Measurements from ENCODE around the gene CADM1. TPM values are rescaled to one million over a fixed set of nuclear protein-coding genes. Genes with fewer than 3 reads are reported as not detected.

The CADM1 gene
- total RNA-seq, 1 donor from 2014 or later: 27.2 TPM

DNA sequence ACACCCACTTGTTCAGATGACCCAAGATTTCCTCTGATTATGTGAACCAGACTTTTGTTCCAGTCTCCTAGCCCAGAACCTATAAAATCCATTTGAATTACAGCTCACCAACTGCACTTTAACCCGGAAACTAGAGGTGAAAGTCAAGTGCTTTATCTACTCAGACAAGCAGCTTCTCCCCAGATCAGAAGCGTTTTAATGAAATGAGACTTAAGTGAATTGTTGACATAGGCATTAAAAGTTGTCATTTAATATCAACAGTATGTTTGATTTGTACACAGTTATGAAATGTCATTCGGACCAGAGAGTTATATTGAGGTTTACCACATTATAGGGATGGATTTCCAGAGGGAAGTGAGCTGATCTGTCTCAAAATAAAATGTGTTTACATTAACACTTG lies 52.0 kb downstream of the CADM1 start:
- DNase-seq (ENCODE audit: low spot score): no peak
- ATAC-seq: peak; percentile 25

DNA sequence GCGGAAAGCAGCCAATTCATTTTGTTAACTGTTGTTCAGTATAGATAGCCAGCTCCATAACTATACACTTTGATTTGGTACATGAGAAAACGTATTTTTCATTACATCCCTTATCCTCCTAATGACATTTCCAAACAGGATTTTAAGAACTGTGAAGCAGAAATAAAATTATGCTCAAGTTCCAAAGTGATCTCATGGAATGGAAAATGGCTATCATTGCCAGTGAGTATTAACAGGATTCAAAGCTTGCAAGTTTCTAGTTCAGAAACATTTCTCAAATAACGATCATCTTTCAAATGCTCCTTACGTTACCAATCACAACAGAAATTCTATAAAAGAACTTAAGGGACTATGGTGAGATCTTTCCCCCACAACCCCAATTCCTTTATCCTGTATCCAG lies 53.7 kb downstream of the CADM1 start:
- ATAC-seq: no peak

DNA sequence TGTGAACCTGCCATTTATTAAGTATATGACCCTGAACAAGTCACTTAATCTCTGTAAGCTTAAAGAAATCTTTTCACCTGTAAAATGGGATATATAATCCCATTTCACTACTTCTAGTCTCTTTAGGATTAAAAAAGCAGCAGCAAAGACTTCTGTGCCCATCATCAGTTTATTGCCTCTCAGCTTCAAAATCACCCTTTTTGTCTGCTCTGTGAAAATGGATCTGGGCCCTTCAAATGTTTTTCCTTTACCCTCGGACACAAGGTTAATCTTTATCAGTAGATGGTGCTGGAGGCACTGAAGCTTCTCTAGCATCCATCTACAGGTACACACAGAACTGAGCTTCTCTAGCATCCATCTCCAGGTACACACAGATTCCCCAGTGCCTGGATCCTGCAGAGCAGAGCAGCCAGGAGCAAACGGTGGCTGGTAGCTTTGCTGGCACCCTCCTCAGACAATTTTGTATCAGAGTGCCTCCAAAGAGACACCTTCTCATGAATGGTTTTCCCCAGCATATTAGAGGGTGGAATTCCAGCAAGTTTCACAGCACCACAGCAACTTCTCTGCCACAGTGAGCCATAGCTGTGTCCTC lies 56.8 kb downstream of the CADM1 start:
- ATAC-seq (no peak), DNase-seq (ENCODE audit: low spot score) (no peak)

More for the DNA sequence above, 53.7 kb downstream of the CADM1 start:
- no peak for DNase-seq (ENCODE audit: low spot score)

DNA sequence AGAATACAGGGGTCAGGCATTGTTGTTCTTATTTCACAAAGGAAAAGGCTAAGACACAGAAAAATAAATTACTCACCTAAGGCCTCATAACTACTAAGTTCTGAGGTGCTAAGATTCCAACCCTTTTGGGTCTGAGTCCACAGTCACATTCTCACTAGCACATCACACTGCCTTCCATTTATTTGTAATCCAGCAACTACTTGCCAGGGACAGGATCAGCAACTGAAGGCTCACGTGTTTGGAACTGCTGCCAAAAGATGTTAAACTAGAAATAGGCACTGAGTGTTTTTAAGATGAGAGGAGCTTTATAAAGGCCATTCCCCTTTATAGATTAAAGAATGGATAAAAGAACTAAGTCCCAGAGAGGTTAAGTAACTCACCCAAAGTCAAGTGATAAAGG lies 58.0 kb downstream of the CADM1 start:
- DNase-seq (ENCODE audit: low spot score) (peak; percentile 51), ATAC-seq (peak; percentile 73)

DNA sequence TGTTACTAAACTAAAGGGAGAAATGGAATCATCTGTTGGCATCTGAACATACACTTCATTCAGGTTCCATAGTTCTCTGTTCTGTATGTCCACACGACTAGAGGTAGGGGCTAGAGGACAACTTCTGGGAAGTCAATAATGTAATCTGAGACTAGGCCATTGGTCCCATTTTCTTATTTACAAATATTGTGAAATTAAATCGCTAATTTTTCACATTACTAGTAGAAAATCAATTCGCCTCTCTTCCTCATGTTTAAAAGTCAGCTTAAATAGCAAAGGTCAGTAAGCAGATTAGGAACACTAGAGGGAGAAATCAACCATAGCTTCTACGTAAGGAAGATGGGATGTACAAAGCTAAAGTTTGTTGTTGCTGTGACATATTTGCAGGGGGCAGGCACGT lies 59.7 kb downstream of the CADM1 start:
- DNase-seq (ENCODE audit: low spot score): no peak
- ATAC-seq: peak; percentile 75

DNA sequence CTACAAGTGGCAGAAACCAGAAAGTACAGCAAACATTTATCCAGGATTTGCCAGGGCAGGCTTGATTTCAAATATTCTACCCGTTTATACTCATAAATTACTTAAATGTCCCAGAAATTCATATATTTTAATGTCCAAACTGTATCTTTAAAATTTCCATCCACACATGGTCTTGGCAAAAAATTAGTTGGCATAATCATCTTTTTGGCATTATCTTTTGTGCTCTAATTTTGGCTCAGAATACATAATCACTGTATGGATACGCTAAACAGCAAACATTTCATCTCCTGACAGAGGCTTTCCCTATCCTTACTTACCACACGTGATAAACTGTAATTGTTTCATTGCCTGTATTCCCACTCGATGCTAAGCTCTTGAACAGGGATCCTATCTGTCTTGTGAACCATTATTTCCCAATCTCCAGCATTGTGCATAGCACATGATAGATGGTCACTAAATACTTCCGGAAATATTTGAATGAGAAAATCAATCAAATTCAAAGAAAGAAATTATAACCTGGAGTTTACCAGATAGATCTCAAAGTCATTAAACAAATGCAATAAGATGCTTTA lies 64.2 kb downstream of the CADM1 start:
- DNase-seq (ENCODE audit: low spot score): no peak

DNA sequence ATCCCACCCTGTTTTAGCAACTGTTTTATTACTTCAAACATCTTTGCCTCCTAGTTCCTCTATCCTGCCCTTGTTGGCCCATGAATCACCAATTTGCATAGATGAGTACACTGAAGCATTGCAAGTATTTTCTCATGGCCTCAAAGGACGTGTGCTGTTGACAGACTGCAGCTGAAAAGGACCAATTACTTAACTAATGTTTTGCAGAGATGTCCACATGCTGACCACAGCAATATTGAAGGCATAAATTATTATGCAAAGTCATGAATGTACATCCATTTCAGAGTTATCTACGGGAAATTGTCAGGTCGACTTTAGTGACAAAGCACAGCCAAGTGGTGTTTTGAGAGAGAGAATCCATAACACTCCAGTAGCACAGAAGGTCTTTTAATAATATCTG lies 64.8 kb downstream of the CADM1 start:
- no peak for ATAC-seq
- DNase-seq (ENCODE audit: low spot score): no peak

More for the DNA sequence above, 64.2 kb downstream of the CADM1 start:
- no peak for ATAC-seq

DNA sequence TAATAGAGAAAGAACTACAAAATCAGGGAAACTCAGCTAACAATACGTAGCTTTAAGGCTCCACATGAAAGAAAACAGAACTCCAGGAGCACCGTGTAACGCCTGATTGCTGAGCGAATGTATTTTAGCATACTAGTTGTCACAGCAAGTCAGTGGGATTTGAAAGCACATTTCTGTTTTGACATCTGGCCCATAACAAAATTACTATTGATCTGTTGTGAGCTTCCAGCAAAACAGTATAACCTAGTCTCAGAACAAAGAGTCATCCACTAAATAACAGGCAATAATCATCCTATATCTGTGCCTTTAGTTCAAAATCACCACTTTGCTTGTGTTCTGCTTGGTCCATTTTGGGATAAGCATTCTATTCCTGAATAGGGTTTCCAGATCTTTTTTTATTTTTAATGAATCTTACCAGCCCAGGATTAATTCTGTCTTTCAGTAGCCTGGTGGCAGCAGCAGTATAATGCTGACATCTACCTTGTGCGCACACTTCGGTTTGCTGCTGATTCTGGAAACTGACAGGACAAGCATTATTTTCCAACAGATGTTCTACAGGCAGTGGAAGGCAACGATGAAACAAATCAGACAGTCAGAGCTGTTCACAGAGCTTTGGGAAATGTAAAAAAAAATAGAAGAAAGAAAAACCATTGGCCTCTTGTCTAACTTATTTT lies 66.2 kb downstream of the CADM1 start:
- DNase-seq (ENCODE audit: low spot score): no peak
- peak; percentile 48 for ATAC-seq

DNA sequence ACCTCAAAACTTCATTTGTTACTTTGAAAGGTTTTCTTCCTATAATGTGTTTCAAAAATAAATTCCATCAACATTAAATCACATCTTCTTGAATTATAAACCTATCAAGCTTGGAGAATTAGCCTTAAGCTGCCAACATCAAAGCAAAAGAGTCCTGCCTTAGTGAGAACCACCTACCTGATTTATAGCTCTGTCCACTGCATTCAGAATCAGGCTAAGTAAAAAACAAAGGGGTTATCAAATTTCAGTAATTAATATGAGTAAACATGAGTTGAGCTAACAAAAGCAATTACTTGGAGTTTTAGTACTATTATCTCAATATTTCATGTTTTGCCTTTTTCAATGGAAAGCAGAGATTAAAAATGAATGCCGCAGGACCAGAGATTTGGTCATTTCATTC lies 73.9 kb downstream of the CADM1 start:
- ATAC-seq: no peak

DNA sequence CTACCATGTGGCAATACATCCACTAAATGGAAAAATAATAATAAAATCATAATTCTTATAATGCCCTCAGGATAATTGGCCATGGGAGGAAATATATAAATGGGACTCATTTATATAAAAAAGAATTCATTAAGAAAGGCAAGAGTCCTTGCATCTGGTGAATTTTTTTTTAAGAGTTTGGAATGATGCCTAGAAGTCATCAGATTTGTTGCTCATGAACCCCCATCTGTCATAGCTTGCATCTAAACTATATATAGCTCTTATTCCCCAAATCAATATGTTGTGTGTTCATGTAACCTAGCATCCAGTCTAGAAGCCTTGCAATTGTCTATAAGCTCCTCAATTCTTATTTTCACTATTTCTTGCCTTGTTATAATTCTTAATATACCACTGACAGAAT lies 75.9 kb downstream of the CADM1 start:
- no peak for DNase-seq (ENCODE audit: low spot score)

More for the DNA sequence above, 73.9 kb downstream of the CADM1 start:
- DNase-seq (ENCODE audit: low spot score): no peak

DNA sequence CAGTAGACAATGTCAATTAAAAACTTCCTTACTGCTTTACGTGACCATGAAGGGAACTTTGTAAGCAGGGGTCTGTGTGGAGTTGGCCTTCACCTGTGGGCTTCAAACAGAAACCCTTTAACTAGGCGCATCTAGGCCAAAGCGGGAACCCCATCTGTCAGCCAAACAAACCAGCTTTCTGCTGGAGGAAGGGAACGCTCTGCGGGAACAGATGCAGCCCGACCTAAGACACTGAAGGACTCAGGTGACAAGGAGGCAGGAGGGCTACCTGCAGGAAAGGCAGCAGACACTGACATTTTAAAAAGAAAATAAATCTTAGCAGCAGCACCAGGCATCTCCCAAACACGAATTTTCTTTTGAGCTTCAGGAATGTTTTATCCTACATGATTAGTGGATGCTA lies 78.4 kb downstream of the CADM1 start:
- DNase-seq (ENCODE audit: low spot score) (no peak), ATAC-seq (no peak)

More for the DNA sequence above, 75.9 kb downstream of the CADM1 start:
- no peak for ATAC-seq

DNA sequence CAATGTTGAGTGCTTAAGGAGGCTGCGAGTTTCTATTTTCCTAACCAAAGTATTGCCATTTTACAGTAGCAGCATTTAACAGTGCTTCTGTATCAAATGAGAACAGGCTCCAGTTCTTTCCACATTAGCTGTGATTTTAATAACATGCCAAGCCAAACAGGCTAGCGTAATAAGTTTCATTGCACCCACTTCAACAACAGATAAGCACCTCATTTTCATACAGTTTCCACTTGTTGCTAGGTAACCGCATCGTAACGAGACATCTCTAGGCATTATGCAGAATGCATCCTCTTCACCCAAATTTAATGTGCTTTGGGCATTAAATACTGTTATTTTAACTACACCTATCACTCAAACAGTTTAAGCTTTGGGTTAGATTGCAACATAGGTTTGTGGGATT lies 79.0 kb downstream of the CADM1 start:
- DNase-seq (ENCODE audit: low spot score) (no peak), ATAC-seq (no peak)

DNA sequence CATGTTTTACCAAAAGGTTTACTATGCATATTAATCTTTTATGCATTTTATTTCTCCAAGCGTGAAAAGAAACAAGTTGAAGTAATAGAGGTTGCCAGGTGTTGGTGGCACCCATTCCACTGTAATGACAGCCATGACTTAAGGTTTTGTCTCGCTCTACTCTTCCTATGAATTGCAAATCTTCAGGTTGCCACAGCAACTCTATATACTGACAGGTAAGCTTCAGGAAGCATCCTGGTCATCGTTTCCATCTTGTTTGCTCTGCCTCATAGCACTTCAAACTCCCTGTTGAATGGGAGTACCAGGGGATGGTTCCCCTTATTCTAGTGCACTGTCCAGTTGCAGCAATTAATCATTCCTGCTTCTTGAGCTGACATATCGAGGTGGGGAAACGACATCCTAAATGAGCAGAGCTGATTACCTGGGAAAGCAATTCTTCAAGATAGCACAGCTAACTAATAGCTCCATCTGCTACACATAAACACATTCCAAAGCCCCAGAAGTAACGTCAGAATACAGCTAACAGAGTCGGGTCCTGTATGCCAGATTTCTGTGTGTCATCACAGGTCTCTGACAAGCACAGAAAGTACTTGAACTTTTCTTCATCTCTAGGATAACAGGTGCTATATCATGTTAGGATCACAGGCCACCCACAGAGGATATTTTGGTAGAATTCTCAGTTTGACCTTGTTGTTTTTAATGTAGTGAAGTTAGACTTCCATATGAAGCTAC lies 80.3 kb downstream of the CADM1 start:
- DNase-seq (ENCODE audit: low spot score): no peak
- no peak for ATAC-seq

DNA sequence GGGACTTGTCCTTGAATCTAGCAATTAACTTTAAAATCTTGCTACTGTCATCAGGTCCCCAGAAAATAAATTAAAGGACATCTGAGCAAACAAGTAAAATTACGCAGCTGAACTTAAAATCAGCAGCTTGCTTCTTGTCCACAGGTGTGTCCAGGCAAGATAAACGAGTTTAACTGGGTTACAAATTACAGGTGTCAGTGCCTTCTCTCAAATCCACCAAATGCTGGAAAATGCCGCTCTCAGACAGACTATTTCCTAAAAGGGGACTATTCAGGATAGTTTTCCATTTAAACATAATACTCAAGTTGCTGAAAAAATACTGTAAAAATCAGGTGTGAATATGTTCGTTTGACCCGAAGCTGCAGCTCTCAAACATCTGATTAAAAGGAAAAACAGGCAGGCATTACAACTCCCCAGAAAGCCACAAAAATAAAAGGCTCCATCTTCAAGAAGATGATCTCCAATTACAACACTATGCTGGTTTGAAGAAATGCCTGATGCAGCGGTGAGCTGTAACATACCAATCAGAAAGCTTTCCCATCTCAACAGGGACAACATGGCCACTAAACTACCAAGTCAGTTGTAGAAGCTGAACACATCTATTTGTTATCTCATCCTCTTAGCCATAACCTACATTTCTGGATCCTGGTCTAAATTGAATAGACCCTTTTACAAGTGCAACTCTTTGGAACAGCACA lies 82.1 kb downstream of the CADM1 start:
- no peak for DNase-seq (ENCODE audit: low spot score)
- no peak for ATAC-seq

DNA sequence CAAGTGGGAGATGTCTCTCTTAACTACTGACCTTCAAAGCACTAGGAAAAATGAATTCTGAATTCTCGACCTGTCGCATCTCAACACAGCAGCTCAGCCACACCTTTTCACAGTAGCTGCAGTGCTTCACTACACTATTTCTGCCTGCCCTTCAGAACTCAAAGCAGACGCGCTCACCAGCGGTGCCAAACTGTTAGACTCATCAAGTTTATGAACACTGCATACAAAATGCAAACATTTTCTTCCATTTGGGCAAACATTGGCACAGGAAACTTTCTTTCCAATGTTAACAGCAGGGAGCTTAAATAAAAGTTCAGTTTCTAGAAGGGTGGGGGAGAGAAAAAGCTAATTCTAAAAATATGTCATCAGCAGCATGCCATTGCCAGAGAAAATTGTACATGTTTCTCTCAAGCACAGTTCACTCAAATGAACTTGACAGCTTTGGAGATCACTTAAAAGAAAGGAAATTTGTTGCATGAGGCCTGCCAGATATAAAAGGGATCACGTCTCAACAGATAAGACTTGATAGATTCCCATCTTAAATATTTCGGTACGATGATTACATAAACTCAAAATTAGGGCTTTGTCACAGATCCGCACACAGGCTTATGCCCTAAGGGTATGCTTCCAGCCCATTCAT lies 82.7 kb downstream of the CADM1 start:
- ATAC-seq: no peak
- DNase-seq (ENCODE audit: low spot score): no peak

DNA sequence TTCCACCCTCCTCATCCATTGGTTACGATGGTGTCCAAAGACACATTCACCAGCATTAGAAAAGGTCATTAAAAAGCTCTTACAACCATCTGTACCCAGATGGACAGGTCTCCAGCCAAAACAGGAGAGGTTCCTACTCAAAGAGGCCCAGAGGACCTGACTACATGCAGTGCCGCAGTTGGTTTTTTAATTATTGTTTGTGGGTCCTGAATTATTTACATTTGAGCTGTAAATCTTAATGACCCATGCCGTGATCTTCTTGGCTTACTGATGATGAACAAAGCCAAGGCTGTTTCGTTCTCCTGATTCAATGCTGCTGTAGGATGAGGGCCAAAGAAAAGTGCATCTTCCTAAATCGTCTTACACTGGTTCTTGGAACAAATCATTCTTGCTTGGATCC lies 83.7 kb downstream of the CADM1 start:
- DNase-seq (ENCODE audit: low spot score) (no peak), ATAC-seq (no peak)

DNA sequence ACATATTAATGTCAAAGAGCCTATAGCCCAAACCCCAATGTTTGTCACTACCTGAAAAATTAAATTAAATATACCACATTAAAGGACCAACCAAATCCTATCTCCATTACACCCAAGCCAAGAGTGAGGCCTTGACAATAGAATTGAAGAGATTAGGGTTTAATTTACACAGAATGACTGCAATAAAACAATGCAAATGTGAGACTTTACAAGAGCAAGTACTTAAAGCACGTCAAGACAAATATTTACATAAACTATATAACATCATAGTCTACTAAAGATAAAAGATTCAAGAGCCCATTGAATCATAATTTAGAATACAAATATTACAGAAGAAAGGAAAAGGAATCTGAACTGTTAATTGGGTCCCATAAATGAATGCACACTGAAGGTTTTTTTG lies 85.6 kb downstream of the CADM1 start:
- DNase-seq (ENCODE audit: low spot score): no peak
- ATAC-seq: no peak

DNA sequence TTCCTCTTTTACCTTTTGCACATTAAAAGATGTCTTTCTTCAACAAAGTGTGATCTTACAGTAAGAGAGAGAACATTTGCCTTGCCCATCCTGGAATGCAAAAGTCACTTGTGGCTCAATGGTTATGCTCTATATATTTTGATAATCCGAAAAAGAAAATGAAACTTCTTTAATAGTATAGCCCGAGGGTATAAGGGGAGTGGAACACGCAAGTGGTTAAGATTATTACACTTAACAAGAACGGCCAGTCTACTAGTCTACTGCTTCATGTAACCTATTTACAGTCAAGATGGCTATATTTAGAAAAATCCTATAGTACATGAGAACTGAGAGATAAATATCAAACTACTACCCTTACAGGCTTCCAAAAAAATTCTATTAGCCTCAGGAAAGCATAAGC lies 86.1 kb downstream of the CADM1 start:
- ATAC-seq: no peak
- DNase-seq (ENCODE audit: low spot score): no peak

DNA sequence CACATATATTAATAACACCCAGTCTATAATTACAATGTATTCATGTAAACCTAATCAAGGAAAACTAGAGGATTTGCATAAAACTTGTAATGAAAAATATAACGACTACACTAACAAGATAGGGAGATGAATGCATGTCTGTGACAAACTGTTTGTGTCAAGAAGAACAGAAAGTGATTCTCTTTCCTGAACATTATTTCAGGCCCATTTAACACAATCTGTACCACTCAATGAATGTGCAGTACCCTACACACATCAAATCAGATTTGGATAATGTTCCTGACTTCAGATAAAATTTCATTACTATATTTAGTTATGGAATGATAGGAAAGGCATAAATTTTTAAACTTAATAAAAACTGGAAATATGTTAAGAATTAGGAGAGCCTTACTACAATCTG lies 93.1 kb downstream of the CADM1 start:
- DNase-seq (ENCODE audit: low spot score) (no peak), ATAC-seq (no peak)

DNA sequence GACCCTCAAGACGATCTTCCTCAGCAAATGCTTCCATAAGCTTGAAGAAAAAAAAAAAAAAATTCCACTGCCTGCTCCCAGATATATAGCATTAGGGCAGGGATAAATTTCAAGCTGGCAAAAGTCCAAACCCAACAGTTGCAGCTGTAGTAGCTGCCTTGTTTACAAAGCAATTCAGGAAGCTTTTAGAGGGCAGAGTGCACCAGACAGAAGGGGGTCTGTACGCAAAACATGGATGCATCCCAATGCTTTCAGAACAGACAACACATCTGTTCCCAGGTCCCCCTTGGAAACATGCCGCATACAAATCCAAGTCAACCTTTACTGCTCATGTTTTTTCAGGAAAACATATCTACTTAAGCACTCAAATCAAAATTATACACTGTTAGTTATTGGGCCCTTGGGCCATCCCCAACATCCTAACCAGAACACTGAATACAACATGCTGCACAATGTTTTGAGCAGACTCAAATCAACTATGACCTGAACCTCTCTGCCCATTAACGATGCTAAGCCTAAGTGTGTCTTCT lies 94.5 kb downstream of the CADM1 start:
- peak; percentile 64 for ATAC-seq
- no peak for DNase-seq (ENCODE audit: low spot score)

Data from left lobe of liver (tissue), 2 donors.